ENCODE results near the gene GYS1. TPM values are rescaled to one million over a fixed set of nuclear protein-coding genes. Genes with fewer than 3 reads are reported as not detected.

The GYS1 gene
- total and polyA plus RNA-seq, 8 donors, result 42.5 to 56.3 (median 48.7) TPM

DNA sequence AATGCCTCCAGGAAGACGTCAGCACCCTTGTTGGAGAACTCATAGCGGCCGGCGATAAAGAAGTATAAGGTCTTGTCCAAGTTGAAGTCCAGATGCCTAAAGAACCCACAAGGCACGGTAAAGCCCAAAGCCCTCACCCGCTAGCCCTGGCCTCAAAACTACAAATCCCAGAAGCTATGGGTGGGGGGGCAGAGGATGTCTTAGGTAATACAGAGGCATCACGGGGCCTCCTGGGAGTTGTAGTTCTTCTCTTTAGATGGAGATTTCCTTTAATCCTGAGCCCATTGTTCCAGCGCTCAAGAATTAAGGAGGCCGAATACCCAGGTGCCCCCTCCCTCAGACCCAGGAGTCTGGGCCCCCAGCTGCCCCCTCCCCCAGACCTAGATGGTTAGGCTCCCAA, 10.8 kb downstream of the GYS1 start:
- ATAC-seq (no peak), DNase-seq (no peak)
- TF ChIP-seq, protein P1, sequence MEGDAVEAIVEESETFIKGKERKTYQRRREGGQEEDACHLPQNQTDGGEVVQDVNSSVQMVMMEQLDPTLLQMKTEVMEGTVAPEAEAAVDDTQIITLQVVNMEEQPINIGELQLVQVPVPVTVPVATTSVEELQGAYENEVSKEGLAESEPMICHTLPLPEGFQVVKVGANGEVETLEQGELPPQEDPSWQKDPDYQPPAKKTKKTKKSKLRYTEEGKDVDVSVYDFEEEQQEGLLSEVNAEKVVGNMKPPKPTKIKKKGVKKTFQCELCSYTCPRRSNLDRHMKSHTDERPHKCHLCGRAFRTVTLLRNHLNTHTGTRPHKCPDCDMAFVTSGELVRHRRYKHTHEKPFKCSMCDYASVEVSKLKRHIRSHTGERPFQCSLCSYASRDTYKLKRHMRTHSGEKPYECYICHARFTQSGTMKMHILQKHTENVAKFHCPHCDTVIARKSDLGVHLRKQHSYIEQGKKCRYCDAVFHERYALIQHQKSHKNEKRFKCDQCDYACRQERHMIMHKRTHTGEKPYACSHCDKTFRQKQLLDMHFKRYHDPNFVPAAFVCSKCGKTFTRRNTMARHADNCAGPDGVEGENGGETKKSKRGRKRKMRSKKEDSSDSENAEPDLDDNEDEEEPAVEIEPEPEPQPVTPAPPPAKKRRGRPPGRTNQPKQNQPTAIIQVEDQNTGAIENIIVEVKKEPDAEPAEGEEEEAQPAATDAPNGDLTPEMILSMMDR (IDR thresholded peaks at IDR 0.05), result no peak
- H3K27ac ChIP-seq, result no peak overlapping the region
- no peaks in the 10 kb centered on the region for H3K9me3 ChIP-seq
- intact Hi-C loops (cut with DNase I), result no loop called here
- H3K4me3 ChIP-seq, result no peak overlapping the region
- H3K27me3 ChIP-seq, result no peaks in the 10 kb centered on the region
- peaks cover 0 to 86% of the 10 kb centered on the region in 2 donors for H3K36me3 ChIP-seq
- peaks cover 0 to 5% of the 10 kb centered on the region in 2 donors for H3K4me1 ChIP-seq

DNA sequence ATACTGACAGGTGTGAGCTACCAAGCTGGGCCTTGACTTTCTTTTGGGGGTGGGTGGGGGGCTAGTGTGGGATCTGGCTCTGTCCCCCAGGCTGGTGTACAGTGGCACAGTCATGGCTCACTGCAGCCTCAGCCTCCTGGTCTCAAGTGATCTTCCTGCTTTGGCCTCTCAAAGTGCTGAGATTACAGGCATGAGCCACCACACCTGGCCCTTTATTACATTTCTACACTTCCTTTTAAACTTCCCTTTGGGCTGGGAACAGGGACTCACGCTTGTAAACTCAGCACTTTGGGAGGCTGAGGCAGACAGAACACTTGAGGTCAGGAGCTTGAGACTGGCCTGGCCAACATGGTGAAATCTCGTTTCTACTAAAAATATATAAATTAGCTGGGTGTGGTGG, 16.0 kb downstream of the GYS1 start:
- Histone ChIP-seq H3K36me3 (peaks cover 0 to 83% of the 10 kb centered on the region in 2 donors), H3K27me3 (no peaks in the 10 kb centered on the region), H3K27ac (no peak overlapping the region), H3K4me1 (peaks cover 0 to 5% of the 10 kb centered on the region in 2 donors), H3K9me3 (no peaks in the 10 kb centered on the region), H3K4me3 (no peak overlapping the region)
- intact Hi-C loops (cut with DNase I), result no loop called here
- DNase-seq (no peak), ATAC-seq (no peak)
- TF ChIP-seq, protein P1 (IDR thresholded peaks at IDR 0.05), result no peak

DNA sequence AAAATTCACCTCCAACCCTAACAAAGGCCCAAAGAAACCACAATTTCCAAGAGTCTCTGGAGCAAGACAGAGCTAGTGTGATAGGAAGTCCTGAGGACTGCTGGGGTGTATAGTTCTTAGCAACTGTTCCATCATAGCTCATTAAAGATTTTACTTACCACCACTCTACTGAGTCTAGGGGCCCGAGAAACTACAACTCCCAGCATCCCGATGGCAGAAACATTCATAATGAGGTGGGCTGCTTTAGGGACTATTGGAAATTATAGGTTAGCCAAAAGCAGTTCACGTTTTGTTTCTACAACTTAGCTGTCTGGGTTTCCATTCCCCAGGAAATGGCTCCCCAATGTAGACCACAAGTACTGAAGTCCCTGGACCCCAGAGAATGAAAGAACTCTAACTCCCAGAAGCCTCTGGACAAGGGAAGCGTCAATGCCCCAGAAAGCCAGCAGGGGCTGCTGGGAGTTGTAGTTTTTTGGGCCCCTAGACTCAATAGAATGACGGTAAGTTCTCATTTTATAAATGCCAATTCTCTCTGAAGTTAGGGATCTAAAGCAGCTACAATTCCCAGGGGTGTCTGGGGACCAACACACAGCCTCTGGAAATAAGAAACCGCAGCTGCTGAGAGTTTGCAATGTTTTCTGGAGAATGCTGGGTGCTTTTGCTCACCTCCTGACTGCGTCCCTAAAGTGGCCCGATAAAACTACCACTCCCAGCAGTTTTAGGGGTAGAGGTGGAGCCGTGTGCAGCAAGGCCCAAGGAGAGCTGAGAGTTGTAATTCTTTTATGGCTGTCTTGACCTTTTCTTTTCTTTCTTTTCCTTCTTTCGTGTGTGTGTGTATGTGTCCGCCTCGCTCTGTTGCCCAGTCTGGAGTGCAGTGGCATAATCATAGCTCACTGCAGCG, 16.9 kb downstream of the GYS1 start:
- no peak overlapping the region for H3K27ac ChIP-seq
- H3K4me3 ChIP-seq, result no peak overlapping the region
- peaks cover 0 to 83% of the 10 kb centered on the region in 2 donors for H3K36me3 ChIP-seq
- intact Hi-C loops (cut with DNase I), result no loop called here
- TF ChIP-seq, protein P1 (IDR thresholded peaks at IDR 0.05), result no peak
- no peaks in the 10 kb centered on the region for H3K9me3 ChIP-seq
- no peaks in the 10 kb centered on the region for H3K27me3 ChIP-seq
- peaks cover 0 to 5% of the 10 kb centered on the region in 2 donors for H3K4me1 ChIP-seq
- DNase-seq, result no peak
- ATAC-seq, result no peak

DNA sequence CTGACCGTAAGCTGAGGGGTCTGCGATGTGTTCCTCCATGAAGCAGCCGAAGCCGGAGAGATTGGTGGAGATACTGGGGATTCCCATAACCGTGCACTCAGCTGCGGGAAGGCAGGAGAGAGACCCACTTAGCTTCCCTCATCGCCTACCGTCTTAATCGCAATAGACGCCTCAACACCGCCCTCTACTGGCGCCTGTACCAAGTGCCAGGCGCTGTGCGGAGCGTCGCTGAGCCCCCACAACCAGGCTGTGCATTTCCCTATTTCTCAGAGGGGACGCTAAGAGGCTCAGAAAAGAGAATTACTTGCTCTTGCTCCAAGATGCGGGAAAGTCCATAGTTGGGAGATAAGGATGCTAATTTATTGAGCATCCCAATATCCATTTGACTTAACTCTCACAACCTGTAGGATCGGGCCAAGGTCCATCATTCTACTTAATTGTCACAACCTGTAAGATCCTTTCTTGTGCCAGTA, 22.1 kb downstream of the GYS1 start:
- TF ChIP-seq, protein P1 (IDR thresholded peaks at IDR 0.05), result peak; percentile 86 to 94
- Histone ChIP-seq H3K27ac (peak overlapping the region in 1 of 2 donors; percentile 41), H3K4me1 (peaks cover 0 to 41% of the 10 kb centered on the region in 2 donors), H3K4me3 (no peak overlapping the region), H3K27me3 (no peaks in the 10 kb centered on the region), H3K36me3 (peaks cover 2 to 85% of the 10 kb centered on the region in 2 donors), H3K9me3 (no peaks in the 10 kb centered on the region)
- ATAC-seq (peak; percentile 61), DNase-seq (peak in 3 of 4 donors; percentile 84 to 93 (median 87))
- intact Hi-C loops (cut with DNase I), result no loop called here

DNA sequence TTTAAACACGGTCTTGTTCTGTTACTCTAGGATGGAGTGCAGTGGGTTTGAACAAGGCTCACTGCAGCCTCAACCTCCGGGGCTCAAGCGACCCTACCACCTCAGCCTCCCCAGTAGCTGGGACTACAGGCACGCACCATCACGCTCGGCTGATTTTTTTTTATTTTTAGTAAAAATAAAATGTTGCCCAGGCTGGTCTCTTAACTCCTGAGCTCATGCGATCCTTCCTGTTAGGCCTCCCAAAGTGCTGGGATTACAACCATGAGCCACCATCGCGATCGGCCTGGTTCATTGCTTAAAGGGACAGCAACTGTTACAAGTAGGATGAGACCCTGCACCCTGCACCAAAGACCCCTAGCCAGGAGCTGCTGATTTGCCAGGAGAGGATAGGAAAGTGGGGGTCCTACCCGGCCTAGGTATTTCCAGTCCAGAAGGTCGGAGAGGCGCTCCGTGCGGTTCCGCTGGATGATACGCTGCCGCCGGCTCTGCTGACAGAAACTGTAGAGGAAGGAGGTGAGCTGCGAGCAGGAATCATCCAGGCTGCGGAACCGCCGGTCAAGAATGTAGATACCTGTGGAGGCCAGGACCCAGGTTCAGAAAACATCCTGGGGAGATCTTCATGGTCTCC, 22.9 kb downstream of the GYS1 start:
- ATAC-seq (no peak), DNase-seq (no peak)
- H3K36me3 ChIP-seq, result peaks cover 2 to 88% of the 10 kb centered on the region in 2 donors
- TF ChIP-seq, protein P1 (IDR thresholded peaks at IDR 0.05), result no peak
- no peaks in the 10 kb centered on the region for H3K27me3 ChIP-seq
- H3K27ac ChIP-seq, result peak overlapping the region in 1 of 2 donors; percentile 41
- peaks cover 0 to 41% of the 10 kb centered on the region in 2 donors for H3K4me1 ChIP-seq
- intact Hi-C loops (cut with DNase I), result no loop called here
- H3K4me3 ChIP-seq, result no peak overlapping the region
- no peaks in the 10 kb centered on the region for H3K9me3 ChIP-seq
